ENCODE data around the gene MVB12B.

- TF ChIP-seq TAF1 (IDR thresholded peaks at IDR 0.05; ENCODE audit: low read depth) = no peak
- no peak for TF ChIP-seq EZH2 (IDR thresholded peaks at IDR 0.05; ENCODE audit: borderline replicate concordance, insufficient read depth, low read length, poor library complexity, severe bottlenecking)
- TF ChIP-seq CTCF (IDR thresholded peaks at IDR 0.05; ENCODE audit: poor library complexity, severe bottlenecking) = no peak
- no peak for TF ChIP-seq SMC3 (conservative IDR thresholded peaks at IDR 0.05; ENCODE audit: poor library complexity)
- TF ChIP-seq EP300 (conservative IDR thresholded peaks at IDR 0.05; ENCODE audit: poor library complexity, severe bottlenecking) = no peak
- no peak for TF ChIP-seq REST (IDR thresholded peaks at IDR 0.05; ENCODE audit: borderline replicate concordance)
- TF ChIP-seq MXI1 (conservative IDR thresholded peaks at IDR 0.05; ENCODE audit: poor library complexity, severe bottlenecking) = no peak
Observed at GRCh38 chr9:126394802-126395201, 68.2 kb downstream of the MVB12B start.
